OCI-LY1 (cell line): ENCODE measurements around the gene SYT6.

Experiments
- H2AFZ ChIP-seq: fragments of 200-600 bp; sonication (generic), shearing (Covaris generic); 2 replicates; pipeline ENCODE4 v1.6.0; 2014; ENCODE audit warnings: antibody characterized with exemption, mild to moderate bottlenecking, low read length
- H3F3A ChIP-seq: fragments of 200-600 bp; sonication (generic), shearing (Covaris generic); 2 replicates; pipeline ENCODE4 v1.6.0; 2014; ENCODE audit warnings: mild to moderate bottlenecking, antibody characterized with exemption, low read length, moderate library complexity; ENCODE audit not compliant: insufficient read depth
- H3K27ac ChIP-seq: fragments of 200-600 bp; sonication (generic); 2 replicates; pipeline ENCODE4 v1.5.1; 2014; ENCODE audit warnings: low read length, mixed run types, mild to moderate bottlenecking, low read depth; ENCODE audit not compliant: poor library complexity, severe bottlenecking
- H3K27me3 ChIP-seq: fragments of 200-600 bp; sonication (generic); 2 replicates; pipeline ENCODE4 v1.6.0; 2014; ENCODE audit warnings: antibody characterized with exemption, mild to moderate bottlenecking, low read length, moderate library complexity; ENCODE audit not compliant: insufficient read depth
- H3K36me3 ChIP-seq: fragments of 200-600 bp; sonication (generic); 2 replicates; pipeline ENCODE4 v1.6.1; 2014; ENCODE audit warnings: mild to moderate bottlenecking, antibody characterized with exemption, low read length, moderate library complexity, mixed read lengths; ENCODE audit not compliant: insufficient read depth
- H3K4me1 ChIP-seq: fragments of 200-600 bp; sonication (generic); 2 replicates; pipeline ENCODE4 v1.5.1; 2014; ENCODE audit warnings: mild to moderate bottlenecking, low read length, moderate library complexity; ENCODE audit not compliant: insufficient read depth, severe bottlenecking
- H3K4me2 ChIP-seq: fragments of 200-600 bp; sonication (generic), shearing (Covaris generic); 2 replicates; pipeline ENCODE4 v1.6.1; 2014; ENCODE audit warnings: low read length
- H3K4me3 ChIP-seq: fragments of 200-600 bp; sonication (generic); 2 replicates; pipeline ENCODE4 v1.5.1; 2014; ENCODE audit warnings: low read length, low read depth, mild to moderate bottlenecking, mixed read lengths; ENCODE audit not compliant: poor library complexity, severe bottlenecking
- H3K79me2 ChIP-seq: fragments of 200-600 bp; shearing (Covaris generic); 2 replicates; pipeline ENCODE4 v1.6.1; 2016; ENCODE audit warnings: mixed run types, low read length, mixed read lengths; ENCODE audit not compliant: insufficient read depth
- H3K9ac ChIP-seq: fragments of 200-600 bp; sonication (generic), shearing (Covaris generic); 2 replicates; pipeline ENCODE4 v1.6.1; 2014; ENCODE audit warnings: mild to moderate bottlenecking, low read length, mixed read lengths
- H3K9me2 ChIP-seq: fragments of 200-600 bp; sonication (generic), shearing (Covaris generic); 2 replicates; pipeline ENCODE4 v1.6.1; 2014; ENCODE audit warnings: low read depth, mild to moderate bottlenecking, low read length, mixed read lengths
- H3K9me3 ChIP-seq: fragments of 200-600 bp; shearing (Covaris generic); 2 replicates; pipeline ENCODE4 v1.6.1; 2014; ENCODE audit warnings: low read length, mixed read lengths
- H4K20me1 ChIP-seq: fragments of 200-600 bp; sonication (generic), shearing (Covaris generic); 2 replicates; pipeline ENCODE4 v1.6.0; 2016; ENCODE audit warnings: mild to moderate bottlenecking, low read length; ENCODE audit not compliant: insufficient read depth
- EZH2 ChIP-seq: fragments of 200-600 bp; sonication (generic), shearing (Covaris generic); IDR thresholded peaks from 2 replicates; pipeline ENCODE4 v1.8.0; 2017; ENCODE audit warnings: borderline replicate concordance, mixed run types, mild to moderate bottlenecking, antibody characterized with exemption, low read length, moderate library complexity, mixed read lengths
- TF ChIP-seq, protein P1 (sequence below): fragments of 200-600 bp; sonication (generic), shearing (Covaris generic); IDR thresholded peaks from 2 replicates; pipeline ENCODE4 v1.5.1; 2017; ENCODE audit warnings: mild to moderate bottlenecking, antibody characterized with exemption, low read length, moderate library complexity, mixed read lengths

SYT6 gene

GRCh38 chr1:114149211-114149610 is 4.5 kb downstream of the SYT6 start:
- no peaks in the 10 kb centered on the region for H3K27me3 ChIP-seq
- no peak for TF ChIP-seq EZH2
- TF ChIP-seq, protein P1, sequence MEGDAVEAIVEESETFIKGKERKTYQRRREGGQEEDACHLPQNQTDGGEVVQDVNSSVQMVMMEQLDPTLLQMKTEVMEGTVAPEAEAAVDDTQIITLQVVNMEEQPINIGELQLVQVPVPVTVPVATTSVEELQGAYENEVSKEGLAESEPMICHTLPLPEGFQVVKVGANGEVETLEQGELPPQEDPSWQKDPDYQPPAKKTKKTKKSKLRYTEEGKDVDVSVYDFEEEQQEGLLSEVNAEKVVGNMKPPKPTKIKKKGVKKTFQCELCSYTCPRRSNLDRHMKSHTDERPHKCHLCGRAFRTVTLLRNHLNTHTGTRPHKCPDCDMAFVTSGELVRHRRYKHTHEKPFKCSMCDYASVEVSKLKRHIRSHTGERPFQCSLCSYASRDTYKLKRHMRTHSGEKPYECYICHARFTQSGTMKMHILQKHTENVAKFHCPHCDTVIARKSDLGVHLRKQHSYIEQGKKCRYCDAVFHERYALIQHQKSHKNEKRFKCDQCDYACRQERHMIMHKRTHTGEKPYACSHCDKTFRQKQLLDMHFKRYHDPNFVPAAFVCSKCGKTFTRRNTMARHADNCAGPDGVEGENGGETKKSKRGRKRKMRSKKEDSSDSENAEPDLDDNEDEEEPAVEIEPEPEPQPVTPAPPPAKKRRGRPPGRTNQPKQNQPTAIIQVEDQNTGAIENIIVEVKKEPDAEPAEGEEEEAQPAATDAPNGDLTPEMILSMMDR, result no peak
- no peaks in the 10 kb centered on the region for H3K9me3 ChIP-seq
- no peaks in the 10 kb centered on the region for H3F3A ChIP-seq
- H3K4me1 ChIP-seq, result no peaks in the 10 kb centered on the region
- no peak overlapping the region for H3K27ac ChIP-seq
- no peak overlapping the region for H2AFZ ChIP-seq
- no peaks in the 10 kb centered on the region for H3K36me3 ChIP-seq
- H3K9me2 ChIP-seq, result no peaks in the 10 kb centered on the region
- no peak overlapping the region for H3K4me3 ChIP-seq
- H3K79me2 ChIP-seq, result no peaks in the 10 kb centered on the region
- H3K4me2 ChIP-seq, result no peak overlapping the region
- H4K20me1 ChIP-seq, result no peaks in the 10 kb centered on the region
- H3K9ac ChIP-seq, result no peak overlapping the region

DNA sequence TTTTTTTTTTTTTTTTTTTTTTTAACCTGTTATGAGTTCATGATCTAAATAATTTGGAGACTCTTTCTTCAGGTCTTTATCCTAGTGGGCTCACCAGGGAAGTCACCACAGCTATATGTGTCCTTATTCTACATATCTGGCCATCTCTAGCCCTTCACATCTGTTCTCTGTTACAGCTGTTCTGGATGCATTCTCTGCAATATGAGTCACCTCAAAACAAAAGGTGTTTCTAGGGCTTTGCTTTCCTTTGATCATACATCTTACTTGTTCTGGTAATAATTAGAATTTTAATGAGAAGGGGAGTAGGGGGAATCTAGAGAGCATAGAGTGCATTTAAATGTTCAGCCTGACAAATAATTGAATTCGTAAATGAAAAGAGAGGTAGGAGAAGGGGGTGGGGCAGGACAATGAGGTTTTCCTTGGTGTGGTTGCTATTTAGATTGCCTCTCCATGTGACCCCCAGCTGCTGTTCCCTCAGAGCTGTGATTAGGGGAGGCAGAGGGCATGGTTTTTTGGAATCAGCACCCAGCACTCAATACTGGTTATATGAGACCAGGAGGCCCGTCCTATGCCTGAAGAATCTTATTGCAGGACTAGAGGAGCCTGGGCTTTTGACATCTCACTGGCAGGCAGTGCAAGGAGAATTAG is 8.0 kb downstream of the SYT6 start:
- no peak overlapping the region for H3K4me3 ChIP-seq
- H2AFZ ChIP-seq, result no peak overlapping the region
- H4K20me1 ChIP-seq, result no peaks in the 10 kb centered on the region
- H3K4me2 ChIP-seq, result no peak overlapping the region
- no peaks in the 10 kb centered on the region for H3K79me2 ChIP-seq
- TF ChIP-seq, protein P1, result no peak
- no peak for TF ChIP-seq EZH2
- no peaks in the 10 kb centered on the region for H3K4me1 ChIP-seq
- no peak overlapping the region for H3K27ac ChIP-seq
- H3K36me3 ChIP-seq, result no peaks in the 10 kb centered on the region
- H3K9ac ChIP-seq, result no peak overlapping the region
- H3F3A ChIP-seq, result no peaks in the 10 kb centered on the region
- H3K27me3 ChIP-seq, result no peaks in the 10 kb centered on the region
- no peaks in the 10 kb centered on the region for H3K9me2 ChIP-seq
- no peaks in the 10 kb centered on the region for H3K9me3 ChIP-seq

DNA sequence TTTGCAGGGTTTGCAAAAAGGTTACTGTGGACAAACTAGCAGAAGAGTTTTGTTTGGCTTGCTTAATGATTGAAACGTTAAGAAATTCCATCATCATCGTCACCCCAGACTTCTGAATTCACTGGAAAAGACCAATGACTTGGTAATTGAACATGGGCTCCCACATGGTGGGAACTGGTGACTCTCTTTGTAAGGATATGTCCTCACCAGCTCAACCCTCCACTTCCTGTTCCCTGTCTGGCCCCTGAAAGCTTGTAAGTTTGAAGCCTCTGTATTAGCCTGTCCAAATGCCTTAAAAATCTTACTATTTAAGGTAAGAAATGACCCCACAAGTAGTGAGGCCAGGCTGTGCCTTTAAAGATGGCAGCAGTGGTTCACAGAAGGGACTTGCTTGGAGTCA is 9.7 kb downstream of the SYT6 start:
- Histone ChIP-seq H3K27me3 (no peaks in the 10 kb centered on the region), H3F3A (no peaks in the 10 kb centered on the region), H3K27ac (no peak overlapping the region), H3K9me2 (no peaks in the 10 kb centered on the region), H2AFZ (no peak overlapping the region), H3K9me3 (no peaks in the 10 kb centered on the region), H3K36me3 (no peaks in the 10 kb centered on the region), H3K4me1 (no peaks in the 10 kb centered on the region), H3K9ac (no peak overlapping the region), H3K79me2 (no peaks in the 10 kb centered on the region), H4K20me1 (no peaks in the 10 kb centered on the region), H3K4me2 (no peak overlapping the region), H3K4me3 (no peak overlapping the region)
- no peak for TF ChIP-seq EZH2
- TF ChIP-seq, protein P1, result no peak
